Measurements from ENCODE around the gene TIPRL.
A peak's percentile ranks its signal among the peaks of the same experiment; 100 is the strongest.
"Not testable (repeated sequence)": the region's sequence is repeated elsewhere in the genome, so short reads cannot be mapped to it uniquely, and the experiment has no call there.

The TIPRL gene

GRCh38 chr1:168181063-168181720 is 2.4 kb downstream of the TIPRL start:
- not testable (repeated sequence) for H3K27ac ChIP-seq (ENCODE audit: low read depth, low read length, severe bottlenecking); H3K4me3 ChIP-seq (ENCODE audit: extremely low read depth, insufficient read depth, low read length, poor library complexity, severe bottlenecking); H3K36me3 ChIP-seq (ENCODE audit: control insufficient read depth, insufficient read depth, low read length); H3K9me3 ChIP-seq (ENCODE audit: control insufficient read depth, low read length); H3K4me1 ChIP-seq (ENCODE audit: control insufficient read depth, insufficient read depth, low read length, poor library complexity, severe bottlenecking)
- 93 to 100% methylated on average over 1 to 5 of the region's 15 CpGs for WGBS, 2 experiments (ENCODE audit: insufficient coverage in 2 of 2)

- no peak overlapping the region for H3K4me3 ChIP-seq (ENCODE audit: extremely low read depth, insufficient read depth, low read length, poor library complexity, severe bottlenecking)
- no peak overlapping the region for H3K27ac ChIP-seq (ENCODE audit: low read depth, low read length, severe bottlenecking)
- peaks cover 58% of the 10 kb centered on the region for H3K36me3 ChIP-seq (ENCODE audit: control insufficient read depth, insufficient read depth, low read length)
- no peaks in the 10 kb centered on the region for H3K4me1 ChIP-seq (ENCODE audit: control insufficient read depth, insufficient read depth, low read length, poor library complexity, severe bottlenecking)
- no peaks in the 10 kb centered on the region for H3K9me3 ChIP-seq (ENCODE audit: control insufficient read depth, low read length)
Observed at GRCh38 chr1:168187177-168187576, 8.4 kb downstream of the TIPRL start.

- no CpG with 5 or more reads among the region's 2 CpGs for WGBS, 2 experiments (ENCODE audit: insufficient coverage in 2 of 2)
Observed at GRCh38 chr1:168190403-168190802, 11.6 kb downstream of the TIPRL start.

GRCh38 chr1:168195199-168196135 is 16.7 kb downstream of the TIPRL start:
- no peaks in the 10 kb centered on the region for H3K9me3 ChIP-seq (ENCODE audit: control insufficient read depth, low read length)
- no peak overlapping the region for H3K27ac ChIP-seq (ENCODE audit: low read depth, low read length, severe bottlenecking)
- no peaks in the 10 kb centered on the region for H3K4me1 ChIP-seq (ENCODE audit: control insufficient read depth, insufficient read depth, low read length, poor library complexity, severe bottlenecking)
- H3K36me3 ChIP-seq (ENCODE audit: control insufficient read depth, insufficient read depth, low read length) = peaks cover 66% of the 10 kb centered on the region
- H3K4me3 ChIP-seq (ENCODE audit: extremely low read depth, insufficient read depth, low read length, poor library complexity, severe bottlenecking) = no peak overlapping the region
- no CpG with 5 or more reads among the region's 4 CpGs for WGBS, 2 experiments (ENCODE audit: insufficient coverage in 2 of 2)

More at GRCh38 chr1:168190403-168190802, 11.6 kb downstream of the TIPRL start:
- Histone ChIP-seq H3K27ac (ENCODE audit: low read depth, low read length, severe bottlenecking) (no peak overlapping the region), H3K9me3 (ENCODE audit: control insufficient read depth, low read length) (no peaks in the 10 kb centered on the region), H3K4me1 (ENCODE audit: control insufficient read depth, insufficient read depth, low read length, poor library complexity, severe bottlenecking) (no peaks in the 10 kb centered on the region), H3K4me3 (ENCODE audit: extremely low read depth, insufficient read depth, low read length, poor library complexity, severe bottlenecking) (no peak overlapping the region), H3K36me3 (ENCODE audit: control insufficient read depth, insufficient read depth, low read length) (peaks cover 69% of the 10 kb centered on the region)

- no CpG with 5 or more reads among the region's 3 CpGs for WGBS, 2 experiments (ENCODE audit: insufficient coverage in 2 of 2)
- no peaks in the 10 kb centered on the region for H3K9me3 ChIP-seq (ENCODE audit: control insufficient read depth, low read length)
- H3K4me3 ChIP-seq (ENCODE audit: extremely low read depth, insufficient read depth, low read length, poor library complexity, severe bottlenecking) = no peak overlapping the region
- H3K4me1 ChIP-seq (ENCODE audit: control insufficient read depth, insufficient read depth, low read length, poor library complexity, severe bottlenecking) = peaks cover 2% of the 10 kb centered on the region
- peak overlapping the region; percentile 16 for H3K27ac ChIP-seq (ENCODE audit: low read depth, low read length, severe bottlenecking)
- peaks cover 62% of the 10 kb centered on the region for H3K36me3 ChIP-seq (ENCODE audit: control insufficient read depth, insufficient read depth, low read length)
Observed at GRCh38 chr1:168199056-168199455, 20.3 kb downstream of the TIPRL start.

GRCh38 chr1:168202941-168203654 is 24.3 kb downstream of the TIPRL start:
- Histone ChIP-seq H3K4me3 (ENCODE audit: extremely low read depth, insufficient read depth, low read length, poor library complexity, severe bottlenecking) (no peak overlapping the region), H3K9me3 (ENCODE audit: control insufficient read depth, low read length) (peaks cover 5% of the 10 kb centered on the region), H3K36me3 (ENCODE audit: control insufficient read depth, insufficient read depth, low read length) (peaks cover 33% of the 10 kb centered on the region), H3K27ac (ENCODE audit: low read depth, low read length, severe bottlenecking) (no peak overlapping the region), H3K4me1 (ENCODE audit: control insufficient read depth, insufficient read depth, low read length, poor library complexity, severe bottlenecking) (peaks cover 2% of the 10 kb centered on the region)
- no CpG with 5 or more reads among the region's 1 CpG for WGBS, 2 experiments (ENCODE audit: insufficient coverage in 2 of 2)

GRCh38 chr1:168206111-168206510 is 27.3 kb downstream of the TIPRL start:
- H3K4me1 ChIP-seq (ENCODE audit: control insufficient read depth, insufficient read depth, low read length, poor library complexity, severe bottlenecking) = peaks cover 2% of the 10 kb centered on the region
- H3K9me3 ChIP-seq (ENCODE audit: control insufficient read depth, low read length) = peaks cover 5% of the 10 kb centered on the region
- H3K4me3 ChIP-seq (ENCODE audit: extremely low read depth, insufficient read depth, low read length, poor library complexity, severe bottlenecking) = no peak overlapping the region

GRCh38 chr1:168207673-168208072 is 28.9 kb downstream of the TIPRL start:
- H3K27ac ChIP-seq (ENCODE audit: low read depth, low read length, severe bottlenecking); H3K9me3 ChIP-seq (ENCODE audit: control insufficient read depth, low read length); H3K4me3 ChIP-seq (ENCODE audit: extremely low read depth, insufficient read depth, low read length, poor library complexity, severe bottlenecking); H3K4me1 ChIP-seq (ENCODE audit: control insufficient read depth, insufficient read depth, low read length, poor library complexity, severe bottlenecking): not testable (repeated sequence)
- H3K36me3 ChIP-seq (ENCODE audit: control insufficient read depth, insufficient read depth, low read length) = peaks cover 11% of the 10 kb centered on the region
- 100% methylated on average over 3 to 8 of the region's 34 CpGs for WGBS, 2 experiments (ENCODE audit: insufficient coverage in 2 of 2)

More at GRCh38 chr1:168206111-168206510, 27.3 kb downstream of the TIPRL start:
- Histone ChIP-seq H3K27ac (ENCODE audit: low read depth, low read length, severe bottlenecking) (no peak overlapping the region), H3K36me3 (ENCODE audit: control insufficient read depth, insufficient read depth, low read length) (peaks cover 18% of the 10 kb centered on the region)

- 100% methylated on average over 2 of the region's 3 CpGs for WGBS, 2 experiments (ENCODE audit: insufficient coverage in 2 of 2)
- no peak overlapping the region for H3K27ac ChIP-seq (ENCODE audit: low read depth, low read length, severe bottlenecking)
- H3K36me3 ChIP-seq (ENCODE audit: control insufficient read depth, insufficient read depth, low read length) = no peaks in the 10 kb centered on the region
- no peak overlapping the region for H3K4me3 ChIP-seq (ENCODE audit: extremely low read depth, insufficient read depth, low read length, poor library complexity, severe bottlenecking)
- peaks cover 8% of the 10 kb centered on the region for H3K9me3 ChIP-seq (ENCODE audit: control insufficient read depth, low read length)
- no peaks in the 10 kb centered on the region for H3K4me1 ChIP-seq (ENCODE audit: control insufficient read depth, insufficient read depth, low read length, poor library complexity, severe bottlenecking)
Observed at GRCh38 chr1:168210312-168210711, 31.6 kb downstream of the TIPRL start.

GRCh38 chr1:168213349-168213748 is 34.6 kb downstream of the TIPRL start:
- H3K27ac ChIP-seq (ENCODE audit: low read depth, low read length, severe bottlenecking) = no peak overlapping the region
- no peak overlapping the region for H3K4me3 ChIP-seq (ENCODE audit: extremely low read depth, insufficient read depth, low read length, poor library complexity, severe bottlenecking)
- H3K4me1 ChIP-seq (ENCODE audit: control insufficient read depth, insufficient read depth, low read length, poor library complexity, severe bottlenecking) = no peaks in the 10 kb centered on the region
- WGBS, 2 experiments (ENCODE audit: insufficient coverage in 2 of 2) = 100% methylated on average over 1 of the region's 2 CpGs; no CpG with 5 or more reads in 1 of the 2 experiments
- H3K9me3 ChIP-seq (ENCODE audit: control insufficient read depth, low read length) = peaks cover 3% of the 10 kb centered on the region
- no peaks in the 10 kb centered on the region for H3K36me3 ChIP-seq (ENCODE audit: control insufficient read depth, insufficient read depth, low read length)
